Naive thymus-derived CD8-positive, alpha-beta T cell (primary cell): ENCODE measurements around the gene UBAP2L. TPM values are rescaled to one million over a fixed set of nuclear protein-coding genes. Genes with fewer than 3 reads are reported as not detected.
"Not testable (repeated sequence)": the region's sequence is repeated elsewhere in the genome, so short reads cannot be mapped to it uniquely, and the experiment has no call there.

Experiments used
- ATAC-seq, 2 donors: fragments of 150-1000 bp; cut with Tn5 transposase in 1 of 2; sonication (Bioruptor Pico), chemical (Tn5 transposase) in 1 of 2; 1 replicate in 1 of 2; 2 replicates in 1 of 2; pipeline ENCODE4 v1.10.0; 2021; ENCODE audit warnings: mild to moderate bottlenecking in 2 of 2, moderate library complexity in 2 of 2
- POLR2A ChIA-PET: fragments of 350-600 bp; sonication (Branson Sonifier 250); formaldehyde crosslinking; loops from one replicate; lab custom pipeline; 2021; ENCODE audit warnings: antibody characterized with exemption; lab: Charles Lee
- DNase-seq, 10 donors: peaks; one replicate each; pipeline versions ENCODE4 v3.0.0 to v3.0.0-alpha.2; 2020 to 2022
- H3K27ac Mint-ChIP-seq, 10 donors: one replicate each; pipeline ENCODE4 v1.8.0; 2020 to 2022; ENCODE audit warnings: mild to moderate bottlenecking in 10 of 10, mixed read lengths in 10 of 10, moderate library complexity in 4 of 10, inconsistent platforms in 1 of 10
- H3K27me3 Mint-ChIP-seq, 5 donors: one replicate each; pipeline ENCODE4 v1.8.0; 2021 to 2022; ENCODE audit warnings: mixed read lengths in 5 of 5
- H3K36me3 Mint-ChIP-seq, 3 donors: one replicate each; pipeline ENCODE4 v1.8.0; 2020 to 2022; ENCODE audit warnings: mixed read lengths in 3 of 3, mild to moderate bottlenecking in 2 of 3, inconsistent platforms in 1 of 3
- H3K4me1 Mint-ChIP-seq, 4 donors: one replicate each; pipeline ENCODE4 v1.8.0; 2021 to 2022; ENCODE audit warnings: mixed read lengths in 4 of 4
- H3K4me3 Mint-ChIP-seq, 10 donors: one replicate each; pipeline ENCODE4 v1.8.0; 2020 to 2022; ENCODE audit warnings: mild to moderate bottlenecking in 10 of 10, mixed read lengths in 10 of 10, moderate library complexity in 6 of 10, inconsistent platforms in 1 of 10
- H3K9me3 Mint-ChIP-seq, 9 donors: one replicate each; pipeline ENCODE4 v1.8.0; 2020 to 2022; ENCODE audit warnings: mixed read lengths in 9 of 9, mild to moderate bottlenecking in 3 of 9, inconsistent platforms in 1 of 9, moderate library complexity in 1 of 9
- polyA plus RNA-seq, 3 donors: library from polyadenylated mRNA; unstranded; fragments of 300-500 nt; fragmentation: Illumina TruSeq; gene quantifications; one replicate each; pipeline ENCODE4 v1.2.3, GENCODE V29; 2021
- total RNA-seq, 8 experiments: library from RNA in 2 of 8; stranded (reverse) in 2 of 8; gene quantifications; one replicate each; pipeline ENCODE4 v1.2.3 and lab custom pipeline; 2021 to 2026

The UBAP2L gene
- total and polyA plus RNA-seq, 5 experiments from 2014 or later, result 42.0 to 206 (median 70.5) TPM

DNA sequence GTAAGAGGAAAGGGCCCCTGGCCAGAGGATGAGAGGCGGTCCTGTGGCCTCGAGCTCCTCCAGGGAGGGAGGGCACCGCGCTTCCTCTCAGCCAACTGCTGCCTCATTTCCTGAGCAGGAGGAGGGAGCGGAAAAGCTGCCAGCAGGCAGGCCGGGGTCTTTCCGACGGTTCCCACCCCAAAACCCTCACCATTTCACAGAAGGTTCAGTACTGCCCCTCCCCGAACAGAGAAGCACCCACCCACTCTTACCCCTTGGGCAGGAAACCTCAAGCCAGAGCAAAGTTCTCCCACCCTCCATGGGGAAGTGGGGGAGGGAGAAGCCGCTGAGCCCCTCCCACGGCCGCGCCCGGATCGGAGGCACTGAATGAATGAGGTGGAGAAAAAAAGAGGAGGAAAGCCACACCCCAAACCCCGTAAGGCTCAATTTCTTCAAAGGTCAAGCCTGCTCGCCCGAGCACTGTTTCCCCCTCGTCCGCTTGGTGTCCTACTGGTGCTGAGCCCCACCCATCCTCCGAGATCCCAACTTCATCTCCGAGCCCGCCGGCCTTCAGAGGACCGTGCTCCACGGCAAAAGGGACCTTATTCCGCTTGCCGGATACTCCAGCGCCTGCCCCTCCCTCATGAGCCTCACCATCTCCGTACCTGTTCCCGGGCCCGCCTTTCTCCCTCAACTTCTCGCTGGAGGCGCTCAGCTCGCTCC, 38.3 kb upstream of the UBAP2L start:
- peaks cover 44 to 59% (median 54%) of the 10 kb centered on the region in 4 donors for H3K4me1 Mint-ChIP-seq
- H3K4me3 Mint-ChIP-seq, result peak overlapping the region; percentile 97 to 100 (median 100)
- DNase-seq, result peak; percentile 49 to 82 (median 66)
- no peaks in the 10 kb centered on the region for H3K9me3 Mint-ChIP-seq
- H3K27me3 Mint-ChIP-seq, result no peaks in the 10 kb centered on the region
- ATAC-seq, result peak; percentile 41 to 50
- peak overlapping the region; percentile 95 to 100 (median 99) for H3K27ac Mint-ChIP-seq
- POLR2A ChIA-PET, result interaction anchor here (0.6 to 6.6 kb wide), 11 partner anchors 14 to 548 kb away, joined by 3 to 73 read pairs (median 6); partner anchors contain the start of genes CHTOP, HAX1, RPS27 and UBAP2L
- H3K36me3 Mint-ChIP-seq, result peaks cover 2 to 31% (median 8%) of the 10 kb centered on the region in 3 donors

DNA sequence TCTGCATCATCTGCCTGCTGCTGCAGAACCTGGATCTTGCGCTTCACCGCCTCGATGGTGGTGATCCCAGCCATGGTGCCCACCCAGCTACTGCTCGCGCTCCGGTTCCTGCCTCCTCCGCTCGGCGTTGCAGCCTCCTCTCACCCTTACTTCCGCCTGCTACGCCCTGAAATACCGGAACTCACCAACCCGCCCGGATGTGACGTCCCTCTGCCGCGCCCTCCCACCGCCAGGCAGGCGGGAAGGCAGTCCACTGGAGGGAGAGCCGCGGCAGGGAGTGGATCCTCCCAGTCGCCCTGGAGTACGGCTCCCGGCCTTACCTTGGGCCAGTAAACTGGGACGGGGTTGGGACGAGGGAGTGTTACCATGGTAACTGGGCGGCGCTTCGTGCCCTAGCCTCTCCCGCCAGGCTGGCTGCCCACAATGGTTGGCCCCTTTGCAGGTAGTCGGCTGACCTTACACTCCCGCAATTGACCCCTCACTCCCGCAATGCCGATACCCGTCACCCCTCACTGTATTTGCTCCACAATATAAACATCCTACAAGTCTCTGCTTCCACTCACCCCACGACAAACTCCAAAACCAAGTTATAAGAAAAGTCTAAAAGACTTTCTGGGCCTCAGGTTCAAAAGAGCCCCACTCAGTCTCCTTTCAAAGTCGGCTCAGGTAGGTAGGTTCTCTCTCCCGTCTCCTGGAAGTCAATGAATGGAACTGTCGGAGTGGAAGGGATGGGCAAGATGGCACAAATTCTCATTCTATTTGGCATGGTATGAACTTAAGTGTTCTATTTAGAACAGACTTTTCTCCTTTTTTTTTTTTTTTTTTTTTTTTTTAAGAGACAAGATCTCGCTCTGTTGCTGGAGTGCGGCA, 37.5 kb upstream of the UBAP2L start:
- ATAC-seq, result peak; percentile 80 to 81
- POLR2A ChIA-PET, result interaction anchor here (0.6 to 6.6 kb wide), 9 partner anchors 10 to 193 kb away, joined by 3 to 73 read pairs (median 6); partner anchors contain the start of genes HAX1, RPS27 and UBAP2L
- no peaks in the 10 kb centered on the region for H3K9me3 Mint-ChIP-seq
- peaks cover 2 to 29% (median 8%) of the 10 kb centered on the region in 3 donors for H3K36me3 Mint-ChIP-seq
- peak overlapping the region; percentile 95 to 100 (median 99) for H3K27ac Mint-ChIP-seq
- peak; percentile 87 to 96 (median 94) for DNase-seq
- peak overlapping the region; percentile 97 to 100 (median 100) for H3K4me3 Mint-ChIP-seq
- H3K4me1 Mint-ChIP-seq, result peaks cover 36 to 51% (median 46%) of the 10 kb centered on the region in 4 donors
- H3K27me3 Mint-ChIP-seq, result peaks cover 0 to 6% (median 0%) of the 10 kb centered on the region in 5 donors

DNA sequence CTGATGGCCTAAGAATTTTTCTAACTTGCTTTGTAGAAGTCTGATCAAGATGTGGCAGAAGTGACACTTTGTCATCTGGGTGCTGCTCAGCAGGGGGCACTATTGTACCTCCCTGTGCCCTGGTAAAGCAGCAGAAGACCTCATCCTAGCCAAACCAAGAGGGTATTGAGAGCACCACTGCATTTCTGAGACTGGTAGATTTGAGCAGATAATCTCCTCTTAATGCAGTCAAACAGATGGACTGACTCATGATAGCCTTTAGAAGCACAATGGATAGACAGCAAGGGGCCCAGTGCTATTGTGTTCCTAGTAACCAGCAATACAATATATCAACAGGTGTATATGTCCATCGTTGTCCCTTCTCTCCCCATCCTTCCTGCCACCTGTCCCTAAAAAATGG, 34.6 kb upstream of the UBAP2L start:
- H3K9me3 Mint-ChIP-seq, result no peaks in the 10 kb centered on the region
- peaks cover 16 to 22% (median 18%) of the 10 kb centered on the region in 4 donors for H3K4me1 Mint-ChIP-seq
- H3K36me3 Mint-ChIP-seq, result peaks cover 0 to 6% (median 4%) of the 10 kb centered on the region in 3 donors
- POLR2A ChIA-PET, result no interaction called here
- DNase-seq (peak; percentile 17 to 74 (median 58)), ATAC-seq (no peak)
- peaks cover 0 to 6% (median 0%) of the 10 kb centered on the region in 5 donors for H3K27me3 Mint-ChIP-seq
- peak overlapping the region in 5 of 10 donors; percentile 6 to 61 (median 31) for H3K27ac Mint-ChIP-seq
- H3K4me3 Mint-ChIP-seq, result peak overlapping the region in 3 of 10 donors; percentile 3 to 60 (median 8)

DNA sequence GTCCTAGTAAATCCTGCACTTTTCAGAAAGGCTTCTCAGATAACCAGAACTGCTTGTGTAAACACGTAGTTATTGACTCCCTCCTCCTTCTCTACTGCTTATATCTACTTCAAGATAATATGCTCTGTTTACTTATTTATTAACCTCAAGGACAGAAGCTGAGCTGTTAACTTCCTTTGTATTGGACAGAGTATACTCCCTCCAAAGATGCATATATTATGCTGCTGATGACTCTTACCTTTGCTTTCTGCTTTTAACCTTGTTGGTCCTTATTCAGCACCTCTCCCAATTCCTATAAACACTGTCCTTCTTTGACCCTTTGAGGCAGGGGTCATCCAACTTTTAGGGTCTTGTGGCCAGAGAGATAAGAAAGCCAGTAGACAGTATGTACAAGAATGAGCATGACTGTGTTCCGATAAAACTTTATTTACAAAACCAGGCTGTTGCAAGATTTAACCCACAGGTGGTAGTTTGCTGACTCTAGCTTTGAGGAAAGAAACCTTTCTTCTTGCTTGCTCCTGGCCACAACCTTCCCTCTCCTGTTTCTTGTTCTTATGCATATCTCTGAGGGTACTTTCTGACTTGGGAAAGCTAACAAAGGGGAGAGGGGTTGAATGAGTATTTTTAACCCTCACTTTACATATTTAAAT, 33.8 kb upstream of the UBAP2L start:
- Mint-ChIP-seq H3K4me3 (no peak overlapping the region), H3K27me3 (peaks cover 0 to 6% (median 2%) of the 10 kb centered on the region in 5 donors), H3K9me3 (no peaks in the 10 kb centered on the region), H3K27ac (peak overlapping the region in 1 of 10 donors; percentile 16), H3K36me3 (peaks cover 0 to 4% (median 3%) of the 10 kb centered on the region in 3 donors), H3K4me1 (peaks cover 9 to 14% (median 12%) of the 10 kb centered on the region in 4 donors)
- no peak for DNase-seq
- POLR2A ChIA-PET, result no interaction called here
- no peak for ATAC-seq

DNA sequence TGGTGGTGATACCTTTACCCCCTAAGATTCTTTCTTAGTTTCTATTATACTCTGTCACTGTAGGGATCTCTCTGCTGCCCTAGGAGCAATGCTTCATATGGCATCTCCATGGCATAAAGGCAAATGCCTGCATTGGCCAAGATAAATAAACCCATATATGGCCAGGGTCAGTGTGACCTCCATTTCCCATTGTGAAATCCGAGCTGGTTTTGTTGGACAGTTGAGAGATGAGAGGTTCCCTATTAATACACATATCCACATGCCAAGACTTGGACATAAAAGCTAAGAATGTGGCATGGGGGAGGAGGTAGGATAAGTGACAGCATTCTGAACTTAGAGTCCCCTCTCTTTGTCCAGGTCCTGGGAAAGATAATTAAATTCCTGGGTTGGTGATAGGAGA, 30.2 kb upstream of the UBAP2L start:
- POLR2A ChIA-PET, result interaction anchor here (1.1 kb wide), 1 partner anchor 58 kb away, joined by 5 read pairs; no protein-coding TSS in a partner anchor
- Mint-ChIP-seq H3K36me3 (no peaks in the 10 kb centered on the region), H3K4me3 (no peak overlapping the region), H3K9me3 (no peaks in the 10 kb centered on the region), H3K4me1 (peaks cover 0 to 5% (median 3%) of the 10 kb centered on the region in 4 donors), H3K27ac (no peak overlapping the region), H3K27me3 (peaks cover 7 to 22% (median 14%) of the 10 kb centered on the region in 5 donors)
- ATAC-seq (no peak), DNase-seq (no peak)

DNA sequence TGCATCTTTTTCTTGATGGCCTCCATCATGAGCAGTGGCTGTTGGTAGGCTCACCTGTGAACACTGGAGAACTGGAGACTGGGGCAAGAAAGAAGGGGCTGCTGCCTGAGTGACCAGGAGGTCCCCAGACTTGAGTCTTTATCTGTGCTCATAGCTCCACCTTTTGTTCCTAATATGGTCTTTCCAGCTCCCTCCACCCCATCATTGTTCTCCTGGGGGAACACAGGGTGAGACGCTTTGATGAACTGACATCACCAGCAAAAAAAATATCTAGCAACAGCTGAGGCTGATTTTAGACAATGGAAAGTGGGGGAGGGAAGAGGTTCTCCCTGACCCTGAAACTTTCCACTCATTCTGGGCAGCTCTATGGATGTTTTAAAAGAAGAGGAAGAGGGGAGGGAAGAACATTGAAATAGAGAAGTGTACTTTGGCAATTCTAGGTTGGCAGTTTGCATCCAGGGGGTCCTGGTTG, 28.7 kb upstream of the UBAP2L start, which contains the start of gene TPM3:
Gene TPM3 (minus strand): TSS at position 111 of the 472 bp plus-strand sequence. CDS start 82 bp downstream, at position 29.
- DNase-seq (no peak), ATAC-seq (no peak)
- Mint-ChIP-seq H3K9me3 (no peaks in the 10 kb centered on the region), H3K27me3 (peaks cover 7 to 22% (median 14%) of the 10 kb centered on the region in 5 donors), H3K4me1 (peaks cover 0 to 5% (median 1%) of the 10 kb centered on the region in 4 donors), H3K36me3 (no peaks in the 10 kb centered on the region), H3K4me3 (no peak within 1 kb of the TSS), H3K27ac (peak within 1 kb of the TSS in 2 of 10 donors; percentile 35 to 56)
- POLR2A ChIA-PET, result interaction anchor here (0.5 to 1.6 kb wide), 2 partner anchors 27 to 199 kb away, joined by 3 to 4 read pairs; no protein-coding TSS in a partner anchor

DNA sequence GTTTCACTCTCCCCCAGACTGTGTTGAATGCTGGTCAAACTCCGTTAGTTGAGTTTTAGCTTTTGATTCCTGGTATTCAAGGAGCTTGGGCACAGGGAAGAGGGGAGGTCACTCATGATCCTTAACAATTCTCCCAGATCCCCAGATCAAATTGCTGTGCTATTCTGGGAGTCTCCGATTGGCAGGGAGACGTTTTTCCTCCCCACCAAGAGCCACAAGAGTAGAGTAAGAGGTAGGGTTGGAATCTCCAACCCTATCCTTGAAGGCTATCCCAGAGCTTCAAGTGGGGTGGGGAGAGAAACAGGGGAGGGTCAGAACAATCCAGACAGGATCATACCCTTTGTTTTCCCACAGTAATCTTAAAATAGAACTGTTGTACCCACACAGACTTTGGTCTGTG, 28.3 kb upstream of the UBAP2L start:
- POLR2A ChIA-PET, result interaction anchor here (0.5 to 1.6 kb wide), 2 partner anchors 27 to 199 kb away, joined by 3 to 4 read pairs; no protein-coding TSS in a partner anchor
- Mint-ChIP-seq H3K27ac (no peak overlapping the region), H3K9me3 (no peaks in the 10 kb centered on the region), H3K27me3 (peaks cover 7 to 22% (median 14%) of the 10 kb centered on the region in 5 donors), H3K4me1 (peaks cover 0 to 5% (median 1%) of the 10 kb centered on the region in 4 donors), H3K36me3 (no peaks in the 10 kb centered on the region), H3K4me3 (no peak overlapping the region)
- DNase-seq (no peak), ATAC-seq (no peak)

DNA sequence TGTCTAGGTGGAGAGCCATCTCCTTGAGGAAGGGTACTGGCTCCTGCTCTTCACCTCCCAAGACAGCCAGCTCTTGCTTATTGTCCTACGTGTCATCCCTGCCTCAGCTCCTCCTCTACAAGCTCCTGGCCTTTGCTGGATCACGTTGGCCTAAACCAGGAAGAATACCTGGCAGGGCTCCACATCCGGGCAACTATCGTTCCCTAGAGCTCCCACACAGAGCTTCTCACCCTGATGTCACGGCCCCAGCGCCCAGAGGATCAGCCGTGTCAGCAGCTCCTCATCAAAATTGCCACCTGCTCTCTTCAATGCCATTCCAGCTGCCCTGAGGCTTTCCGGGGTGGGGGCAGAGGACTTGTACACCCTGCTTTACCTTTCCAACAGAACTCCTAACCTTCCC, 26.9 kb upstream of the UBAP2L start:
- Mint-ChIP-seq H3K9me3 (no peaks in the 10 kb centered on the region), H3K36me3 (no peaks in the 10 kb centered on the region), H3K27me3 (peaks cover 7 to 22% (median 12%) of the 10 kb centered on the region in 5 donors), H3K27ac (no peak overlapping the region), H3K4me1 (peaks cover 0 to 5% (median 1%) of the 10 kb centered on the region in 4 donors), H3K4me3 (no peak overlapping the region)
- no peak for DNase-seq
- no peak for ATAC-seq
- POLR2A ChIA-PET, result interaction anchor here (1.5 kb wide), 1 partner anchor 26 kb away, joined by 3 read pairs; no protein-coding TSS in a partner anchor

DNA sequence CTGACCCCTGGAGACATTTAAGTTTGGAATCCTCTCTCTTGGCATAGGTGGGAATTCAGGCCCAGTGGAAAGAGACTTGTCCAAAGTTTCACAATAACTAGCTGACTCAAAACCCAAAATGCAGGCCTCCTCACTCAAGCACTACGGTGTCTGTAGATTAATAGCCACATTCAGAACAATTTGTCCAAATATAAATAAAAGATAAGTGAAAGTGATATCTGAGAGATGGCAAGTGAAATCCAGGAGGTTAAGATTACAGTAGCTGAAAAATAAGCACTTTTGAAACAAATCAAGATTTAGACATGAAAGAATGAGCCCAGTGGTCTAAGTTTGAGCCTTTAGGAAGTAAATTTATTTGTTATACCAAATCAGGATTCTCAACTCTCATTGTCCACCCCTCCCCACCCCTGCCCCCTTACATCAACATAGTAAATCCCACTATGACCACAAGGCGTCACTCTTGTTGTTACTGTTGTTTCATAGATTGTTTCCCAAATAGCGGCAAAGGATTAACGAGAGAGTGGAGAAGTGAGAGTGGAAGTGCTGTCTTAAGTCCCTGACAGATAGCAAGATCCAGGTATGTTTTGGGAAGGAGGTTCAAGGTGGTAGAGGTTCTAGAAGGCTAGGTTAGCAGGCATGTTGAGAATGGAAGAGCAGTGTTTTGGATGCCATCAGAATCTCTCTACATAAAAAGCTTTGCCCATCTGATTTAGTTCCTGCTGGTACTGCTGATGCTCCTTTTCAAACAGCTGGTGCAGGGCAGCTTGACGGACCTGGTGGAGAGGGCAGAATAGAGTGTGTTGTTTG, 21.8 kb upstream of the UBAP2L start:
- POLR2A ChIA-PET, result interaction anchor here (0.8 to 1.6 kb wide), 4 partner anchors 21 to 208 kb away, joined by 3 to 11 read pairs (median 4); partner anchors contain the start of genes HAX1, RPS27 and UBAP2L
- Mint-ChIP-seq H3K36me3 (no peaks in the 10 kb centered on the region), H3K4me1 (no peaks in the 10 kb centered on the region), H3K9me3 (no peaks in the 10 kb centered on the region), H3K4me3 (no peak overlapping the region), H3K27ac (peak overlapping the region in 2 of 10 donors; percentile 7 to 17), H3K27me3 (peaks cover 0 to 6% (median 3%) of the 10 kb centered on the region in 5 donors)
- peak; percentile 85 to 94 for ATAC-seq
- peak in 9 of 10 donors; percentile 34 to 77 (median 55) for DNase-seq

DNA sequence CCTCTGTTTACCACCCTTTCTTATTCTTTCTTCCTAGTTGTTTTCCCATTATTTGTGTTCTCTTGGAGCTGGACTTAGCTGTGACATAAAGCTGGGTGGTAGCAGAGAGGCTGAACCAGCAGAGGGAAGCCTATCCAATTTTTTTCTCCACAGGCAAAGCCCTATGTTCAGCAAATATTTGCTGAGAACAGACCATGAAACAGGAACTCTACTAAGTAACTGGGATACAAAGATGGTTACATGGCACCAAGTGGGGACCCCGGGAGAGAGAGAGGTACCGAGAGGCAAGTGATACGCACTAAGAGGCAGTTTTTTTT, 21.2 kb upstream of the UBAP2L start:
- no peaks in the 10 kb centered on the region for H3K36me3 Mint-ChIP-seq
- ATAC-seq, result peak in 1 of 2 donors; percentile 22
- no peaks in the 10 kb centered on the region for H3K9me3 Mint-ChIP-seq

DNA sequence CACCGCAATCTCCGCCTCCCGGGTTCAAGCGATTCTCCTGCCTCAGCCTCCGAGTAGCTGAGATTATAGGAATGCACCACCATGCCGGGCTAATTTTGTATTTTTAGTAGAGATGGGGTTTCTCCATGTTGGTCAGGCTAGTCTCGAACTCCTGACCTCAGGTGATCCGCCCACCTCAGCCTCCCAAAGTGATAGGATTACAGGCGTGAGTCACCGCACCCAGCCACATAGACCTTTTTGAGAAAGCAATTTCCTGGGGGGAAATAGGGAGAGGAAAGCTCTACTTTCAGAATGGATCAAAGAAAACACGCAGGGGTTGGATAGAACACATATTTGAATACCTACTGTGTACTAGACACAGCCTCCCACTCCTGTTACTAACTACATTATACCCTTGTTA, 15.0 kb upstream of the UBAP2L start:
- H3K9me3 Mint-ChIP-seq, H3K4me3 Mint-ChIP-seq, H3K4me1 Mint-ChIP-seq, ATAC-seq, H3K27me3 Mint-ChIP-seq, DNase-seq: not testable (repeated sequence)
- Mint-ChIP-seq H3K27ac (peak overlapping the region in 9 of 10 donors; percentile 10 to 90 (median 57)), H3K36me3 (peaks cover 0 to 53% (median 12%) of the 10 kb centered on the region in 3 donors)
- POLR2A ChIA-PET, result interaction anchor here (0.7 kb wide), 1 partner anchor 106 kb away, joined by 3 read pairs; no protein-coding TSS in a partner anchor

More for the DNA sequence above, 21.2 kb upstream of the UBAP2L start:
- Mint-ChIP-seq H3K4me3 (no peak overlapping the region), H3K4me1 (no peaks in the 10 kb centered on the region), H3K27ac (no peak overlapping the region), H3K27me3 (peaks cover 0 to under 1% (median 0%) of the 10 kb centered on the region in 5 donors)
- DNase-seq, result no peak
- POLR2A ChIA-PET, result interaction anchor here (0.9 to 1.6 kb wide), 3 partner anchors 73 to 209 kb away, joined by 3 to 11 read pairs (median 4); partner anchors contain the start of genes HAX1 and RPS27
